HepG2 (cell line): Measurements from ENCODE around the gene BCLAF1. TPM values are rescaled to one million over a fixed set of nuclear protein-coding genes. Genes with fewer than 3 reads are reported as not detected.

Experiments used
- ATAC-seq: fragments of 200-7000 bp; cut with Tn5 transposase; 3 replicates; pipeline ENCODE4 v1.9.1; 2020; ENCODE audit warnings: mild to moderate bottlenecking, moderate library complexity
- Bru-seq: library from RNA; stranded (reverse); fragments of 400-500 nt; gene quantifications from one replicate; lab custom pipeline; 2021; lab: Mats Ljungman, UMichigan
- BruChase-seq, 2 experiments: library from RNA; stranded (reverse); fragments of 400-500 nt; gene quantifications; one replicate each; lab custom pipeline; 2021; lab: Mats Ljungman, UMichigan
- BruUV-seq: library from RNA; stranded (reverse); fragments of 400-500 nt; replicated peaks from 2 replicates; lab custom pipeline; 2021; lab: Mats Ljungman, UMichigan
- CTCF ChIA-PET: fragments of 300-600 bp; formaldehyde crosslinking; extraction: SDS; loops from one replicate; lab custom pipeline; 2021; ENCODE audit warnings: low total read pairs, inconsistent platforms, low intra/inter-chr PET ratio; lab: Yijun Ruan, JAX
- POLR2A ChIA-PET: fragments of 350-600 bp; sonication (Branson Sonifier 250); formaldehyde crosslinking; loops from one replicate; lab custom pipeline; 2020; ENCODE audit warnings: antibody characterized with exemption, inconsistent platforms; lab: Yijun Ruan, JAX
- DNase-seq: peaks from one replicate; pipeline ENCODE4 v3.0.0-alpha.2; 2015; ENCODE audit warnings: low spot score
- FAIRE-seq: peaks from 3 replicates; lab custom pipeline; 2011; peaks lifted over from hg19 to GRCh38; lab: Jason Lieb, UNC
- H2AFZ ChIP-seq: one replicate; pipeline ENCODE4 v1.6.1; 2011; ENCODE audit warnings: low read length, inconsistent platforms
- H3K27ac ChIP-seq: fragments of 300-600 bp; 3 replicates; pipeline ENCODE4 v1.8.0; 2011; ENCODE audit warnings: mixed run types, mild to moderate bottlenecking, mixed read lengths, low read length, inconsistent platforms; ENCODE audit not compliant: insufficient read depth; ENCODE audit errors: extremely low read length
- H3K27me3 ChIP-seq, 2 experiments: fragments of 200-600 bp in 1 of 2; 2 replicates in 1 of 2; 3 replicates in 1 of 2; pipeline versions ENCODE4 v1.6.0 to v1.8.0; 2011; ENCODE audit warnings: low read length in 2 of 2, mild to moderate bottlenecking in 2 of 2, moderate library complexity in 2 of 2, inconsistent platforms in 1 of 2; ENCODE audit not compliant: insufficient read depth in 2 of 2, control insufficient read depth in 1 of 2
- H3K36me3 ChIP-seq, 2 experiments: fragments of 200-600 bp in 1 of 2; replicated peaks in 1 of 2; 2 replicates in 1 of 2; 3 replicates in 1 of 2; pipeline versions ENCODE4 v1.5.1 to v1.8.0; 2011; ENCODE audit warnings: low read length in 2 of 2, inconsistent platforms in 1 of 2; ENCODE audit not compliant: insufficient read depth in 2 of 2, control insufficient read depth in 1 of 2
- H3K4me1 ChIP-seq: 2 replicates; pipeline ENCODE4 v1.5.1; 2012; ENCODE audit warnings: low read length, inconsistent platforms; ENCODE audit not compliant: insufficient read depth
- H3K4me2 ChIP-seq: 2 replicates; pipeline ENCODE4 v1.6.0; 2011; ENCODE audit warnings: low read depth, low read length, inconsistent platforms
- H3K4me3 ChIP-seq, 3 experiments: fragments of 200-600 bp in 1 of 3; sonication (generic), shearing (Covaris generic) in 1 of 3; replicated peaks in 1 of 3; 2 replicates each; pipeline ENCODE4 v1.5.1; 2011 to 2016; ENCODE audit warnings: low read length in 3 of 3, inconsistent platforms in 2 of 3, low read depth in 2 of 3, mild to moderate bottlenecking in 2 of 3, control low read depth in 1 of 3, mixed read lengths in 1 of 3; ENCODE audit not compliant: insufficient read depth in 1 of 3
- H3K79me2 ChIP-seq: one replicate; pipeline ENCODE4 v1.6.1; 2011; ENCODE audit warnings: low read length, inconsistent platforms; ENCODE audit not compliant: insufficient read depth
- H3K9ac ChIP-seq: 2 replicates; pipeline ENCODE4 v1.6.0; 2011; ENCODE audit warnings: mild to moderate bottlenecking, low read depth, low read length, inconsistent platforms; ENCODE audit not compliant: insufficient read depth
- H3K9me3 ChIP-seq: 2 replicates; pipeline ENCODE4 v1.5.1; 2012; ENCODE audit warnings: mild to moderate bottlenecking, low read length
- H4K20me1 ChIP-seq: 2 replicates; pipeline ENCODE4 v1.6.0; 2011; ENCODE audit warnings: inconsistent platforms, mild to moderate bottlenecking, low read length, moderate library complexity; ENCODE audit not compliant: insufficient read depth
- DBP ChIP-seq: sonication (generic); formaldehyde crosslinking; IDR thresholded peaks from 2 replicates; pipeline ENCODE4 v1.4.0; 2020; ENCODE audit warnings: missing genetic modification reagents; ENCODE audit errors: not compliant biosample characterization
- FOXA3 ChIP-seq: IDR thresholded peaks from 2 replicates; pipeline ENCODE4 v1.6.1; 2016; ENCODE audit warnings: missing genetic modification reagents, missing compliant biosample characterization
- MED8 ChIP-seq: sonication (generic); formaldehyde crosslinking; IDR thresholded peaks from 2 replicates; pipeline ENCODE4 v1.8.1; 2023; ENCODE audit warnings: mild to moderate bottlenecking, missing genetic modification reagents; ENCODE audit not compliant: insufficient replicate concordance
- NR2F6 ChIP-seq, 2 experiments: IDR thresholded peaks; 2 replicates each; pipeline ENCODE4 v1.6.1; 2016; ENCODE audit warnings: antibody characterized with exemption in 1 of 2, mild to moderate bottlenecking in 1 of 2
- PREB ChIP-seq: sonication (generic); formaldehyde crosslinking; IDR thresholded peaks from 2 replicates; pipeline ENCODE4 v1.4.0; 2020; ENCODE audit warnings: missing genetic modification reagents
- TFE3 ChIP-seq: IDR thresholded peaks from 2 replicates; pipeline ENCODE4 v1.6.1; 2016
- ZBTB26 ChIP-seq: IDR thresholded peaks from 2 replicates; pipeline ENCODE4 v1.6.1; 2016; ENCODE audit warnings: missing compliant biosample characterization, missing genetic modification reagents, borderline replicate concordance
- ZBTB38 ChIP-seq: sonication (generic); formaldehyde crosslinking; IDR thresholded peaks from 2 replicates; pipeline ENCODE4 v1.5.1; 2020; ENCODE audit warnings: mild to moderate bottlenecking, missing genetic modification reagents
- WGBS: methylation state at CpG from one replicate; pipeline ENCODE4 v1.1.6; 2017; ENCODE audit warnings: low lambda C conversion rate; 5-methylcytosine and 5-hydroxymethylcytosine counted together
- in situ Hi-C: cut with HindIII; loops from 2 replicates; pipeline ENCODE4 v1.10.0; 2017; ENCODE audit warnings: low pct_unique_long_range_greater_than_20kb; ENCODE audit not compliant: extremely low pct_ligation_motif_present
- intact Hi-C: fragments of 100-400 bp; cut with micrococcal nuclease; formaldehyde crosslinking; loops from one replicate; pipeline ENCODE4 v1.10.0; 2022; ENCODE audit not compliant: unreplicated experiment
- long read RNA-seq, 2 experiments: library from RNA in 1 of 2; library from polyadenylated mRNA in 1 of 2; stranded (forward) in 1 of 2; unstranded in 1 of 2; transcript quantifications; one replicate each; pipeline ENCODE4 v2.0.0, GENCODE V29; 2019 to 2022
- polyA minus RNA-seq, 3 experiments: library from RNA; depleted of rRNA, polyadenylated mRNA; stranded (reverse); fragments of >200 nt; gene quantifications; 2 replicates each; pipeline ENCODE4 v1.2.3, GENCODE V29; 2011; ENCODE audit warnings: low replicate concordance in 1 of 3
- polyA plus RNA-seq, 8 experiments: library from polyadenylated mRNA; depleted of rRNA in 3 of 8; stranded (reverse) in 7 of 8; unstranded in 1 of 8; fragments of >200 nt; fragmentation: Illumina TruSeq in 4 of 8; extraction: Trizol in 4 of 8; gene quantifications; 2 replicates each; pipeline versions ENCODE4 v1.2.1 to v1.2.3, GENCODE V29; 2011 to 2016; ENCODE audit warnings: low read depth in 4 of 8, missing spikeins in 1 of 8, mixed read lengths in 1 of 8; ENCODE audit not compliant: insufficient read depth in 1 of 8
- total RNA-seq, 5 experiments: library from RNA; depleted of rRNA; stranded (reverse); fragments of >200 nt; fragmentation: Illumina TruSeq; extraction: Trizol; gene quantifications; 2 replicates each; pipeline ENCODE4 v1.2.3, GENCODE V29; 2016; ENCODE audit warnings: low read depth in 1 of 5

BCLAF1 gene
- total RNA-seq (2016; rRNA removed; fragmentation: Illumina TruSeq; extraction: Trizol), result 292 and 439 TPM in 2 replicates
- 20.2 and 21.8 TPM in 2 replicates for total RNA-seq (2016; cell fraction: cytosol; rRNA removed; fragmentation: Illumina TruSeq; extraction: Trizol; ENCODE audit: low read depth)
- 277 and 462 TPM in 2 replicates for total RNA-seq (2016; cell fraction: insoluble cytoplasmic fraction; rRNA removed; fragmentation: Illumina TruSeq; extraction: Trizol)
- 30.3 and 37.3 TPM in 2 replicates for total RNA-seq (2016; cell fraction: membrane; rRNA removed; fragmentation: Illumina TruSeq; extraction: Trizol)
- 318 and 332 TPM in 2 replicates for total RNA-seq (2016; cell fraction: nucleus; rRNA removed; fragmentation: Illumina TruSeq; extraction: Trizol)
- polyA plus RNA-seq (2011; rRNA removed), result 40.4 and 55.3 TPM in 2 replicates
- 15.1 and 21.6 TPM in 2 replicates for polyA plus RNA-seq (2011; cell fraction: cytosol; rRNA removed)
- polyA plus RNA-seq (2011; cell fraction: nucleus; rRNA removed), result 55.9 and 61.4 TPM in 2 replicates
- 46.3 and 82.3 TPM in 2 replicates for polyA plus RNA-seq (2012)
- polyA plus RNA-seq (2016; cell fraction: cytosol; fragmentation: Illumina TruSeq; extraction: Trizol; ENCODE audit: low read depth), result 3.5 and 3.6 TPM in 2 replicates
- polyA plus RNA-seq (2016; cell fraction: insoluble cytoplasmic fraction; fragmentation: Illumina TruSeq; extraction: Trizol; ENCODE audit: low read depth), result 251 and 266 TPM in 2 replicates
- polyA plus RNA-seq (2016; cell fraction: membrane; fragmentation: Illumina TruSeq; extraction: Trizol; ENCODE audit: low read depth), result 7.1 and 11.2 TPM in 2 replicates
- 153 and 159 TPM in 2 replicates for polyA plus RNA-seq (2016; cell fraction: nucleus; fragmentation: Illumina TruSeq; extraction: Trizol; ENCODE audit: insufficient read depth, low read depth)
- polyA minus RNA-seq (2011; rRNA and poly(A)+ RNA removed; ENCODE audit: low replicate concordance), result 71.2 and 104 TPM in 2 replicates
- 64.1 and 70.1 TPM in 2 replicates for polyA minus RNA-seq (2011; cell fraction: cytosol; rRNA and poly(A)+ RNA removed)
- 566 and 662 TPM in 2 replicates for polyA minus RNA-seq (2011; cell fraction: nucleus; rRNA and poly(A)+ RNA removed)
- Bru-seq, nascent RNA, result percentile 99 among the genes with signal in this experiment
- BruChase-seq, experiment 1, labeled RNA remaining after a 6-hour chase, result percentile 98 among the genes with signal in this experiment
- BruChase-seq, experiment 2, labeled RNA remaining after a 2-hour chase, result percentile 98 among the genes with signal in this experiment
- long read RNA-seq, experiment 1, full-length matches to known transcripts, result 2 of 60 reads
- long read RNA-seq, experiment 1, partial matches to known transcripts, result 54 of 60 reads
- long read RNA-seq, experiment 1, other reads (novel, unspliced or antisense), result 4 of 60 reads
- long read RNA-seq, experiment 2, full-length matches to known transcripts, result 8 of 105 reads
- long read RNA-seq, experiment 2, partial matches to known transcripts, result 15 of 105 reads
- long read RNA-seq, experiment 2, other reads (novel, unspliced or antisense), result 82 of 105 reads

- Histone ChIP-seq H3K4me2 (peak within 1 kb of the TSS; percentile 90), H2AFZ (no peak within 1 kb of the TSS), H3K36me3 (peaks cover 0 to 3% of the 10 kb centered on the region in 2 experiments; a peak in 2 of 5 replicates), H3K27me3 (no peaks in the 10 kb centered on the region; a peak in 1 of 5 replicates), H3K4me3 (peak within 1 kb of the TSS; percentile 82 to 95 (median 93)), H3K4me1 (peaks cover 40% of the 10 kb centered on the region), H3K27ac (peak within 1 kb of the TSS; percentile 99), H3K9me3 (no peaks in the 10 kb centered on the region), H3K79me2 (peaks cover 47% of the 10 kb centered on the region), H4K20me1 (peaks cover 43% of the 10 kb centered on the region), H3K9ac (peak within 1 kb of the TSS; percentile 100)
- ATAC-seq (peak; percentile 94), FAIRE-seq (peak; percentile 92), DNase-seq (peak; percentile 99)
- WGBS, result under 1% methylated on average over 39 of the region's 60 CpGs
- BruUV-seq, result TSS peak; percentile 97
- CTCF ChIA-PET, result no interaction called here
- intact Hi-C loops, result loop anchor here (1.0 to 2.0 kb wide), 3 partner anchors 27 to 793 kb away; partner anchors contain the start of genes AHI1 and MTFR2
- in situ Hi-C loops, result loop anchor here (5.0 kb wide), 1 partner anchor 37 kb away; the partner anchor contains the start of gene MTFR2
- POLR2A ChIA-PET, result interaction anchor here (0.6 to 4.7 kb wide), 36 partner anchors 8 to 1876 kb away, joined by 3 to 85 read pairs (median 6); partner anchors contain the start of genes AHI1, HBS1L, MAP3K5 and MTFR2
- TF ChIP-seq FOXA3 (CRISPR knock-in tag) (peak; percentile 72), DBP (CRISPR knock-in tag) (no peak), TFE3 (CRISPR knock-in tag) (peak; percentile 65; the same call in 1 of the 2 replicates), ZBTB26 (CRISPR knock-in tag) (0 out of 2 replicates have a peak, but pooled peaks have one; percentile 24), MED8 (CRISPR knock-in tag) (peak; percentile 23), ZBTB38 (peak; percentile 82), PREB (CRISPR knock-in tag) (0 out of 2 replicates have a peak, but pooled peaks have one; percentile 41), NR2F6 (IDR thresholded peaks at IDR 0.05) (no peak), NR2F6 (CRISPR knock-in tag; IDR thresholded peaks at IDR 0.05) (no peak)
Measured at GRCh38 chr6:136289579-136290409, at the start of gene BCLAF1. TSS of gene BCLAF1 (minus strand) at chr6:136289846. CDS start at chr6:136279866, 9,980 bp downstream.
